Activated T-cell treated with anti-CD3 and anti-CD28 coated beads for 4 hours (primary cell): Measurements from ENCODE around the gene RUNDC3A.

ENCODE experiments used
- DNase-seq: peaks from one replicate; pipeline ENCODE4 v3.0.0-alpha.2; 2020

Gene RUNDC3A

DNA sequence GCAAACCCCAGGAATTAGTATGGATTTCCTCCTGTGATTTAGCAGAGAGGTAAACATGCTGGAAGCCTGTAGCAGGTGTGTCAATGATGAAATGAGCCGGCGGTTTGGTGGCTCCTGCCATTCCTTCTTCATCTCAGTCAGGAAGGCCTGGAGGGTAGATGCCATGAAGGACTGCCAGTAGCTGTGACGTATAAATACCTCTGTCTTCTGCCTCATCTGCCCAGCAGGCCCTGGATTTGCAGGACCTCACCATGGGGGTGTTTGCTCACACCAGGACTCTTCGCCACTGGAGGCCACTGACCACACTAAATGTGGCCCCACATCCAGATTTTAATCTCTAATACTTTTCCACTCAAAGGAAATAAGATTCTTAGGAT is 24.4 kb upstream of the RUNDC3A start:
- no peak for DNase-seq

DNA sequence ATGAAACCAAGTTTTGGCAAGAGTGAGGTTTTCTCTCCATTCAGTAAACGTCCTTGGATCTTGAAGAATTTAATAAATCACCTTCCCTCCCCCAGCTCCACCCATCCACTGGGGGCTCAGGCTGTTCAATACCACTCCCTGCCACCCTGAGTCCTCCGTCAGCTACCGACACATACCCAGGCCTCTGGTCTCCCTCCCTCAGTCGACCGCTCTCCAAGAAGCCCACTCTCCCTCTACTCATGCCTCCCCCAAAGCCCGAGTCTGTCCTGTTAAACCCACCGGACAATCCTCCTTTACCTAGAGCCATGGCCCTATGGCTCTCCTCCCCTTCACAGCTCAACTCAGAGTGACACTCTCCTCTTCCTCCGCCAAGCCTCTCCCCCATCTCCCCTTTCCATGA is 20.8 kb upstream of the RUNDC3A start:
- DNase-seq = no peak

DNA sequence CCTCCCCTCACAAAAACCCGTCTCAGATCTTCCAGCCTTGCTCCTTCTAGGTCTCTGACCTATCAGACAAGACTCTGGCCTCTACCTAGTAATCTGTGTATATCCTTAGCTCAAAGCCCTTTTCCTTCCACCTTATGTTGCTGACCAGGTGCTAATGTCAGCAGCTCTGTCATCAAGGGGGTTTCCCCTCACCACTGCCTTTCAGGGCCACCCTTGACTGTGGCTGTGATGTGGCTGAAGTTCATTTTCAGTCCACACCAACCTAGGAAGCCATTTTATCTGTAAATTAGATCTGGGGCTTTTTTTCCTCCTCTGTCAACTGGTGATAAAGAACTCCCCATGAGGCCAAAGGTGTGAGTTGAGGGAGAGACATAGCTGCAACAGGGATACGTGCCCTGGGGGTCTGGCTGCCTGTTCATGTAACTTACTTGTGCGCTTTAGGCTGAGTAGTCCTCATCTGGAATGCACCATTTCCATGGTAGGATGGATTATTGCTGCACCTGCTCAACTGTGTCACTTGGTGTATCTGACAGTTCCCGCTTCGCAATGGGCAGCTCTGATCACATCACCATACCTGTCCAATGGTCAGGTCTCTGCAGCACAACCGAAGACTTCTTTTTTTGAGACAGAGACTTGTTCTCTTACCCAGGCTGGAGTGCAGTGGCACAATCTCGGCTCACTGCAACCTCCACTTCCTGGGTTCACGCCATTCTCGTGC is 14.7 kb upstream of the RUNDC3A start:
- DNase-seq = no peak

DNA sequence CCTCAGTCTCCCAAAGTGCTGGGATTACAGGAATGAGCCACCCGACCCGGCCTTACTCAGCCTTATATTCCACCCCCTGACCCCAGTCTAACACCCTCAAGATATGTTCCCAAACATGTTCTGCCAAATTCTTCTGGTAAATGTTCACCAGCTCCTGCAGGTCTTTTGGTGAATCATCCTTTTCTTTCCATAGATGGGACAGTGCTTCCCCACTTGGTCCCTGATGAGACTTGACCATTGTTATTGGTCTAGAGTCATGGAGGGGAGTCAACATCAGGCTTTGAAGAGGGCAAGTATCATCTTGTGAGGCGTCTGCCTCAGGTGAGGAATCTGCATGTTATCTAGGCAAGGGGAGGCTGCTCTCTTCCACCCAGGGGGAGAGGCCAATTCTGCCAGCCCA is 10.4 kb upstream of the RUNDC3A start:
- no peak for DNase-seq

DNA sequence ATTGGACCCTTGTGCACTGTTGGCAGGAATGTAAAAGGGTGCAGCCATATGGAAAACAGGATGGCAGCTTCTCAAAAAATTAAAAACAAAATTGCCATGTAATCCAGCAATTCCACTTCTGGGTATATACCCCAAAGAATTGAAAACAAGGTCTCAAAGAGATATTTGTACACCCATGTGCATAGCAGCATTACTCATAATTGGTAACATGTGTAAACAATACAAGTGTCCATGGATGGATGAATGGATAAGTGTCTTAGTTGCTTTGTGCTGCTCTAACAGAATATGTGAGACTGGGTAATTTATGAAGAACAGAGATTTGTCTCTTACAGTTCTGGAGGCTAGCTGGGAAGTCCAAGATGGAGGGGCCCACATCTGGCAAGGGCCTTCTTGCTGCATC is 3.8 kb upstream of the RUNDC3A start:
- DNase-seq = no peak

DNA sequence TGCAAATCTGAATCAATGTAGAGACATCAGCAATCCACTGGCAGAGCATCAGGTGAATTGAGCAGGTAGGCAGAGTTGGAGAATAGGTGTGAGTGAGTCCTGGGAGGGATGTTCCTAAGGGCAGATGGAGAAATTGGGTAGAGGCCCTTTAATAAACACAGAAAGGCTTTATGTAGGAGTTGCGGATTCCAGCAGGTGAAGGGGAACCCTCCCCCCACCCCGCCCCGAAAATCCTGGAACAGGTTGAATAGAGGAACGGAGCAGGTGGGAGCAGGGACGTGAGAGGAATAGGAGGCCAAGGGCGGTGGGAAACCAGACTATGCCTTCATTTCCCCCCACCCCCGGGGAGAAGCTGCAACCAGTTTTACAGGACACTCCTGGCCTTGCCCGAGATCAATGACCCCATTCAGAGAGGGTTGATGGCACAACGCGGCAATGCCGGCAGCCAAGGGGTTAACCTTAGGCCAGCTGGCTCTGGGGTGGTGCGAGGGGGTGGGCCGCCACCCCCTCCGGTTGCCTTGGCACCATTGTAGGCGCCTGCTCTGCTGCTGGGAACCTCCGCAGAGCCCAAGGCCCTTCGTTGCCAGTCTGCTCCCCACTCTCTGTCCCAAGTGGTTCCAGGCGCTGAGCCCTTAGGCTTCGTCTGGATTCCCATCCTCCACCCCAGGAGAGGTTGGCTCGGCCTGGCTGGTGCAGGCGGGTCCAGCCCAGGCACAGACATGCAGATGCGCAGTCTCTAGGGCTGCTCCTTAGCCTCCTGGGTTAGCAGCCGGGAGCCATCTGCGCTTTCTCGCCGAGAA is 814 bp upstream of the RUNDC3A start:
- DNase-seq = no peak

DNA sequence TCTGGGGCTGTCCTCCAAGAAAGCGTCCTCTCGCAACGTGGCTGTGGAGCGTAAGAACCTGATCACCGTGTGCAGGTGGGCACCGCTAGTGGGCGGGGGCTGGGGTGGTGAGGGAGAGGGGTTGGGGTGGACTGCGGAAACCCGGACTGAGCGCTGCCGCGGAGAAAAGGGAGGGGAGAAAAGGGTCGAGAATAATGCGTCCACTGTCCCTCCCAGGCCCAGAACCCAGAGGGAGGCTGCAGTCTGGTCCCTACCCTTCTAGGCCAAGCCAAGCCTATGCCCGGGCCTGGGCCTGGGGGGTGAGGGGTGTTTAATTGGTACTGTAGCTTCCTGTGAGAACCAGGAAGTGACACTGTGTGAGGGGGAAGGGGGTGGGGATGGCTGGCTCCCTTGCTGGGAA is 464 bp downstream of the RUNDC3A start:
- no peak for DNase-seq

DNA sequence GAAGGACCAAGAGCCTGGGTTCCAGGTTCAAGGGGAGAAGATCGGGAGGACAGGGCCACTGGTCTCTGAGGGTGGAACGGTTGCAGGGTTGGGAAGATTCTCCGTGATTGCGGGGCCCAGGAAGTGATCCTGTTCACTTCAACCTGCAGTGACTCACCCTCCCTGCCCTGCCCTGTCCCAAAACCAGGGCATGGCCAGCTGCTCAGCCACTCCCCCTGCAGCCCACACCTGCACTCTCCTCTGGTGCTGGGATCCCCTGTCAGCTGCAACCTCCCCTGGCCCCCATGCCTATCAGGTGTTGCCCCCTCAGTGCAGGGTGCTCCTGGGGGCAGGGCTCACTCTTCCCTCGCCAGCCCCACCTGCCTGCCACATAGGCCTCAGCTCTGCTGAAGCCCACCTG is 1.1 kb downstream of the RUNDC3A start:
- no peak for DNase-seq

DNA sequence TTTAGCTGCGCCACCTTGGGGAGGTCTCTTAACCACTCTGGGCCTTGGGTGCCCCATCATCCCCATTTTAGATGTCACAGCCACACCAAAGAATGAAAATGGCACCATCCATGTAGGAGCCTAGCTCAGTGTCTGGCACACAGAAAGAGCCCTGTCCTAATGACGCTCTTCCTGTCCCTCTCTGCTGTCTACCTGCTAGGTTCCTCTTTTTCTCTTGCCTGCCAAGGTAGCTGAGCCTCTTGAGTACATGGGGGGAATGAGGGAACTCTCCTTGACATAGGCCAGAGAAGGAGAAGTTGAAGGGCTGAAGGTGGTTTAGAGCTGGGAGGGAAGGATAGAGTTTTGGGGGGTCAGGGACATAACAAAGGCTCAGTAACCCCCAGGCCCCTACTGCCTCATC is 1.8 kb downstream of the RUNDC3A start:
- no peak for DNase-seq

DNA sequence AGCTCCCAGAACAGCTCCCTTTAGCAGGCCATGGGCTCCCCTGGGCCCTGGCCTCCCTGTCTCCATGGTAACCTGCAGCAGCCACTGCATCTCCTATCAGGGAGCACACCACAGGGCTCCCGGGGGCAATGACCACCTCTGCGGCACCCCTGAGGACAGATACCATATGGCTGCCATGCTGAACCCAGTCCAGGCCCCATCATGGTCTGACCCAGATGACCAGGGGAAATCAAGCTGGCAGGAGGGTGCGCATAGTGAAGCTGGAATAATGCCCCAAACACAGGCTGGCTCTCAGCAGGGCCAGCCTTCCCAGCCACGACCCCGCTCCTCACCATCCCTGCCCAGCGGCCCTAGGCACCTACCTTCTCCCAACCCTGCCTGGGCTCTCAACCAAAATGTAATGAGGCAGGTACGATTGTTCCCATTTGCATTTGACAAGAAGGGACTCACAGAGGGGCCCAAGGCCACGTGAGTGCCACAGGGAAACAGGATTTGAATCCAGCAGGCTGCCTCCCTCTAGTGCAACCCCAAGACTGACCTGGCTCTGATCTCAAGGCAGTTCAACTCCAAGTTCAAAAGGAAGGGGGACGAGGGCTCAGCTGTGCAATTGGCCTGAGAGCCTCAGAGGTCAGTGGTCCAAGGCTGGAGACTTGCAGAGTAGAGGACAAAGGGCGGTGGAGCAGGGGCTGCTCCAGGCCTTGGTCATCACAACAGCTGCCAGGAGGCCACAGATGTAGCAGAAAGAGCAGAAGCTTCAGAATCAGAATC is 2.4 kb downstream of the RUNDC3A start:
- DNase-seq = no peak

DNA sequence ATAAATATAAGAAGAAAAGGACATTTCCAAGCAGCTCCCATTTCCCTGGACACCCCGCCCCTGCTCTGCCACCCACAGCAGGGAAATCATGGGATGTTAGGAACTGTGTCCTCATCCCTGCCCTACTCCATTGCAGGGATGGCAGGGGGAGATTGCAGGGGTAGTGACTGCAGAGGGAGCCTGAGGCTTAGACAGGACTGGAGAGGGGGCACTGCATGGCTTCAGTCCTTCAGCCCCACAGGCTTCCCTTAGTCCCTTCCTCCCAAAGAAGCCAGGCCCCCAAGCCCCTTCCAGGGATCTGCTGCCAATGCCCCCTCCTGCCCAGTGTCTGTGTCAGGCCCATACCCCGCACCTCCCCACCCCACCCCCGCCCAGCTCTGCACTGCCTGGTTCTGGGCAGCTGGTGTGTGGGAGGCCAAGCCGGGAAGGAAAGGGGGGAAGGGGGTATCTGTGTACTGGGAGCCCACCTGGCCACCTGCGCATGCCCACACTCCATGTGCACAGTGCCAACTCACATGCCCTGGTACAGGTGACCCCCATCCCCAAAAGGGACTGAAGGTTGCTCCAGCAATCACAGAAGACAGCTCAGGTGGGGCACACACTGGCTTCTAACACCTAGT is 3.3 kb downstream of the RUNDC3A start:
- no peak for DNase-seq

DNA sequence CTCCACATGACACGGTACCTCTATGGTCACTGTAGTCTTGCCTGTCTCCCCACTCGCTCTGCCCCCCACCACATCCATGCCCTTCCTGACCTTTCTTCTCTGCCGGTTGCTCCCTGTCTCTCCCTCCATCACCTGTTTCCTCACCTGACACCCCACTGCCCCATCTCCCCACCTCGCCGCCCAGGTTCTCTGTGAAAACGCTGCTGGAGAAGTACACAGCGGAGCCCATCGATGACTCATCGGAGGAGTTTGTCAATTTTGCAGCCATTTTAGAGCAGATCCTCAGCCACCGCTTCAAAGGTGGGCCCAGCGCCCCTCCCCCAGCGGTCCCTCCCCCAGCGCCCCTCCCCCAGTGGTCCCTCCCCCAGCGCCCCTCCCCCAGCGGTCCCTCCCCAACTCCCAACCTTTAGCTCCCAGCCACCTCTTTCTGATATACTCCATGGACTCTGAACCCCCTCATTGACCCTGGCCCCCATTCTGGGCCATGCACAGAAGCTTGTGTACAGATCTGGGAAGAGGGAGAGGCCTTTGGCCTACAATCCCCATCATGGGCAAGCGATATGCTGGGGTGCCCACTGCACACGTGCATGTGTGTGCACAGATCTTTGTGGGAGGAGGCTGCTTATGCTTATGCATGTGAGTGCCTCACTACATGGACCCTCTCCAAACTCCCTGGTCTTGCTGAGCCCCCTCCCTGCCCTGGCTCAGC is 4.1 kb downstream of the RUNDC3A start:
- DNase-seq = no peak

DNA sequence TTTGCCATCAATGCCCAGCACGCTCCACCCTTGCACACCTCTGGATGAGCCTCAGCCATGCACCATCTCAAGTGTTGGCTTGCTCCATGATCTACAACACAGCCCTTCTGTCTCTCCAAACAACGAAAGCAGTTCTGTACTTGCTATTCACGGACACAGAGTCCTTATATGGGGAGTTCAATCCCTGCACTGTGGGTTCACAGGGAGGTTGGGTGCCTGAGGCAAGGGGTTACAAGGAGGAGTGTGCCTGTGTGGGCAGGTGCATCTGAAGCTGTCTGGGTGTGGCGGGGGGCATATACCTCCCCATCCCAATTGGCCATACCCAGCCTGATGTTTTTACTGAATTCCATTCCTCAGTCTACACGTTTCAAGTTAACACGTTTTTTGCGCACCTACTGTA is 5.6 kb downstream of the RUNDC3A start:
- DNase-seq = no peak

DNA sequence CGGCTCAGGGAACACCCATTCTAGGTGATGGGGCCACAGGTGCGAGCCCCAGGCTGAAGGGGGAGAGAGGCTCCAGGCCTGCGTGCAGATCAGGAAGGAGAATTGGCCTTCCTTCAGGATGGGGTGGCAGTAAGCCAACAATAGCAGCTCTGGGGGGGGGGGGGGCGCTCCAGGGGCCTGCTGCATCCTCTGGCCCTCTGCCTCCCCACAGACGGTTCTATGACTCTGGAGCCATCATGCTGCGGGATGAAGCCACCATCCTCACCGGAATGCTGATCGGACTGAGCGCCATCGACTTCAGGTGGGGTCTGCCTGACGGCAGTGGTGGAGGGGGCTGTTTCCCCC is 6.1 kb downstream of the RUNDC3A start:
- DNase-seq = no peak

DNA sequence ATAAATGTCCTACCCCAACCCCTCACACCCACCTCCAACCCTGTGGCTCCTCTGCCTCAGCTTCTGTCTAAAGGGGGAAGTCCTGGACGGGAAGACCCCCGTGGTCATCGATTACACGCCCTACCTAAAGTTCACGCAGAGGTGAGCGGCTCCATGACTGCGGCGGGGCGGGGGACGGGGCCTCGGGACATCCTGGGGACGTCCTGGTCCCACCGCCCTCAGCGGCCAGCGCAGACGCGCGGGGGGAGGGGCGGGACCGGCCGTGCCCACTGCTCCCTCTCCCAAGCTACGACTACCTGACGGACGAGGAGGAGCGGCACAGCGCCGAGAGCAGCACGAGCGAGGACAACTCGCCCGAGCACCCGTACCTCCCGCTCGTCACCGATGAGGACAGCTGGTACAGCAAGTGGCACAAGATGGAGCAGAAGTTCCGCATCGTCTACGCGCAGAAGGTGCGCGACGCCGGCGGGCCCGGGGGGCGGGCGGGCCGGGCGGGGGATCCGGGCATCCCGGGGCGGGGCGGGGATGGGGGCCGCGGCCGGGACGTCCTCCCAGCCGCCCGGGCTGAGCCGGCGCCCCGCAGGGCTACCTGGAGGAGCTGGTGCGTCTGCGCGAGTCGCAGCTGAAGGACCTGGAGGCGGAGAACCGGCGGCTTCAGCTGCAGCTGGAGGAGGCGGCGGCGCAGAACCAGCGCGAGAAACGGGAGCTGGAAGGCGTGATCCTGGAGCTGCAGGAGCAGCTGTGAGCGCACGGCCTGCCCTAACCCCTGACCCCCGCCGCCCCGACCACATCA is 6.7 kb downstream of the RUNDC3A start:
- no peak for DNase-seq

DNA sequence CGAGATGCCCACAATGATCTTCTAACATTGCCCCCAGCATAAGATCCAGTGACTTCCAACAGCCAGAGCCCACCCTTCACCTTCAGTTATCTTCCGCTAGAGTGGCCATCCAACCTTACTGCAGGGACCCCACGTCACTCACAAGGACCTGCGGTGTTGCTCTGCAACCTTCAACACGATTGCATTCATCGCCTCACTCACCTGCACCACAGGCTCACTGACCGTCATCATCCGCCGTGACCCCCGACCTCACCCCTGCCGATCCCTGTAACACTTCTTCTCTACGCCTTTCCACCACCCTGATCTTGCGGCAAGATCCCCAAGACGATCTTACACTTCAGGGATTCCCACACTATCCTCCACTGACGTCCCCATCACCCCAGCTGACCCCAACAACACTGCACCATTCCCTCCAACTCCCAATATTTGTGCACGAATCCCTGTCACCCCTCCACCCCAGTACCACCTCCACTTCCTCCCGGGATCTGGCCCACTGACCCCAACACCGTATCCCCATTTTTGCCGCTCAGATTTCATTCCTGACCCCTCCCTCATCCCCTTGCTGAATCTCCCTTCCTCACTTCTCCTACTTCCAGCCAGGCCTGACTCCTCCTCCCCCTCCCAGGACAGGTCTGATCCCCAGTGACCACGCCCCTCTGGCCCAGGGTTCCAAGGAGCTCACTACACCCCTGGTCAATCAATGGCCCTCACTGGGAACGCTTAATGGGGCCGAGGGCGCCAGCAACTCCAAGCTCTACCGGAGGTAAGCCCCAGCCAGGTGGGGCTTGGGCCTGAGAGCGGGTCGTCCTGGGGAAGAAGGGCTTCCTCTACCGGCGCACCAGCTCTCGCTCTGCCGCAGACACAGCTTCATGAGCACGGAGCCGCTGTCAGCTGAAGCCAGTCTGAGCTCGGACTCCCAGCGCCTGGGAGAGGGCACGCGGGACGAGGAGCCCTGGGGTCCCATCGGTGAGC is 7.6 kb downstream of the RUNDC3A start:
- no peak for DNase-seq

DNA sequence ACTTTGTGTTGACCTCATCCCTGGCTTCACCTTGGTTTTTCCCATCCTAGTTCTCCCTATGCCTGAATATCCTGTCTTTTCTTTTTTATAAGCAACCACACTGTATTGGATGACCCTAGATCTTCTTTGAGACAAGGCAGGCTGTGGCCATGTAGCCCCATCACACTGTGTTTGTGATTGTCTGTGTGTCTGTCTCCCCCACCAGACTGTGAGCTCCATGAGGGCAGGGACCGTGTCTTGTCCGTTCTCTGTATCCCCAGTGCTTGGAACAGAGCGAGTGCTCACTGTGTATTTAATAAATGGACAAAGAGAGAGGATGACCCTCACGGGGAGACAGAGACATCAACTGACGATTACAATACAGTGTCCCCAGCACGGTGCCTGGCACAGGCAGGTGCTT is 9.1 kb downstream of the RUNDC3A start:
- DNase-seq = no peak

DNA sequence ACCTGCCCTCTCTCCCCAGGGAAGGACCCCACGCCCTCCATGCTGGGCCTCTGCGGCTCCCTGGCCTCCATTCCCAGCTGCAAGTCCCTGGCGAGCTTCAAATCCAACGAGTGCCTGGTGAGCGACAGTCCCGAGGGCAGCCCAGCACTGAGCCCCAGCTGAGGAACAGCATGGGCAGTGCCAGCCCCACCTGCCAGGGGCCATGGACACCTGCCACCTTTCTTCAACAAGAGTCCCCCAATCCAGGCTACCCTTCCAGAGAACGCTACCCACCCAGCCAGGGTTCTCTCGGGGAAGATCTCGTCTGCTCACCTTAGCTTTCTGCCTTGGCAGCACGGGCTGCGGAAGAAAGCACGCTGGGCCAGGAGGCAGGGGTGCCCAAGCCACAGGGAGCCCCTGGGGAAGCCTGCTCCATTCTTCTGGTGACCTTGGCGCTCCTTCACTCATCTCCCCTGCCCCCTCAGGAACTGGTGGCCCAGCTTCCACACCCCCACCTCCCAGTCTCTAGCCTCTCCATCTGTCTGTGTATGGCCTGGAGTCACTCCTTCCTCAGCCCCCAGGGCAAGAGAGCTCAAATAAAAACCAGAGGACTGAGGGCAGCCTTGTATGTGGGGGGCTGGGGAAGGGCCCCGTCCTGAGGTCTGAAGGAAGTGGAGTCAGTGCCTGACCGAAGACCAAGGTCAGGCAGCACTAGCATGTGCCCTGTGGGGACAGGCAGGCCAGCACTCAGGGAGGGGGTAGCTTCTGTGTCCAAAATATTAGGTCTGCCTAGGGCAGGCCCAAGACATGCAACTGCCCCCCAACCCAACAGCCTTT is 9.9 kb downstream of the RUNDC3A start:
- DNase-seq = no peak

DNA sequence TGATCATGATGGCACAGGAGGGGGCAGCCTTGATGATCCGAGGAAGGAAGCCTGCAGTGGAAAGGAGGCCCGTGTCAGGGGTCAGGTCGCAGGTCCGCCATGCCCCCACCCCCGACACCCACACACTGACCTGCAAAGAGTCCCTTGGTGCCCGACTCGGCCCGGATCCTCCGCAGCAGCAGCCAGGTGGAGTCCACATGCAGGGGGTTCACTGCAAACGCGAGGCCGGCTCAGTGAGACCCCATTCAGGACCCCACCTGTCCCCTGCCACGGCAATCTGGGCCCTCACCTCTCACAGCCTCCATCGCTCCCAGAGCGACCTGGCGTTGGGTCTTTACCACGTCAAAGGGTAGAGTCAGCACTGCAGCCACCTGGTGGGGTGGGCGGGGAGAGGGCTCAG is 11.7 kb downstream of the RUNDC3A start:
- DNase-seq = no peak
